ENCODE data around the gene ATP11B.
"Not testable (repeated sequence)": the region's sequence is repeated elsewhere in the genome, so short reads cannot be mapped to it uniquely, and the experiment has no call there.

ATP11B gene

DNA sequence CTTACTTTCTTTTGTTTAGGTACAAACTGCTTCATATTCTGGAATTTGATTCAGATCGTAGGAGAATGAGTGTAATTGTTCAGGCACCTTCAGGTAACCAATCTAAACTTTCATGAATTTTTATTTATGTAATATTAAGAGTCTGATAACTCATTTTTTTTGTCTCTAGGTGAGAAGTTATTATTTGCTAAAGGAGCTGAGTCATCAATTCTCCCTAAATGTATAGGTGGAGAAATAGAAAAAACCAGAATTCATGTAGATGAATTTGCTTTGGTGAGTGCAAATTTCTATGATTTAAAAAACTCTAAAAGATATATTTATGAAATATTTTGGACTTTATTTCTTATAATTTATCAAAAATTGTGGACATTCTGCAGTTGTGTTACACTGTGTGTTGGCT is 75.8 kb downstream of the ATP11B start:
- no peak overlapping the region for H3K27ac ChIP-seq (ENCODE audit: poor library complexity, severe bottlenecking)
- no peaks in the 10 kb centered on the region for H3K27me3 ChIP-seq (ENCODE audit: insufficient read depth, poor library complexity, severe bottlenecking)
- H3K4me1 ChIP-seq (ENCODE audit: insufficient read depth, poor library complexity, severe bottlenecking) = no peaks in the 10 kb centered on the region
- DNase-seq (ENCODE audit: low spot score) = no peak
- TF ChIP-seq, protein P1, sequence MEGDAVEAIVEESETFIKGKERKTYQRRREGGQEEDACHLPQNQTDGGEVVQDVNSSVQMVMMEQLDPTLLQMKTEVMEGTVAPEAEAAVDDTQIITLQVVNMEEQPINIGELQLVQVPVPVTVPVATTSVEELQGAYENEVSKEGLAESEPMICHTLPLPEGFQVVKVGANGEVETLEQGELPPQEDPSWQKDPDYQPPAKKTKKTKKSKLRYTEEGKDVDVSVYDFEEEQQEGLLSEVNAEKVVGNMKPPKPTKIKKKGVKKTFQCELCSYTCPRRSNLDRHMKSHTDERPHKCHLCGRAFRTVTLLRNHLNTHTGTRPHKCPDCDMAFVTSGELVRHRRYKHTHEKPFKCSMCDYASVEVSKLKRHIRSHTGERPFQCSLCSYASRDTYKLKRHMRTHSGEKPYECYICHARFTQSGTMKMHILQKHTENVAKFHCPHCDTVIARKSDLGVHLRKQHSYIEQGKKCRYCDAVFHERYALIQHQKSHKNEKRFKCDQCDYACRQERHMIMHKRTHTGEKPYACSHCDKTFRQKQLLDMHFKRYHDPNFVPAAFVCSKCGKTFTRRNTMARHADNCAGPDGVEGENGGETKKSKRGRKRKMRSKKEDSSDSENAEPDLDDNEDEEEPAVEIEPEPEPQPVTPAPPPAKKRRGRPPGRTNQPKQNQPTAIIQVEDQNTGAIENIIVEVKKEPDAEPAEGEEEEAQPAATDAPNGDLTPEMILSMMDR (IDR thresholded peaks at IDR 0.05; ENCODE audit: poor library complexity, severe bottlenecking) = no peak
- H3K4me3 ChIP-seq (ENCODE audit: severe bottlenecking) = no peak overlapping the region
- no peaks in the 10 kb centered on the region for H3K9me3 ChIP-seq (ENCODE audit: severe bottlenecking)
- ATAC-seq (ENCODE audit: low read depth) = no peak
- peaks cover 75% of the 10 kb centered on the region for H3K36me3 ChIP-seq (ENCODE audit: low read depth)

DNA sequence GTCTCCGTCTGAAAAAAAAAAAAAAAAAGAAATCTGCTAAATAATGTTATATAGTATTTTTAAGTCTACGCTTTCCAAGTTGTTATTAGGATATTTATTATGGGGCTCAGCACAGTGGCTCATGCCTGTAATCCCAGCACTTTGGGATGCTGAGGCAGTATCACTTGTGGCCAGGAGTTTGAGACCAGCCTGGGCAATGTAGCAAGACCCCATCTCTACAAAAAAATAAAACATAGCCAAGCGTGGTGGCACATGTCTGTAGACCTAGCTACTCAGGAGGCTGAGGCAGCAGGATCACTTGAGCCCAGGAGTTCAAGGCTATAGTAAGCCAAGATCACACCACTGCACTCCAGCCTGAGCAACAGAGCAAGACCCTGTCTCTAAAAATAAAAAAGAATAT is 77.6 kb downstream of the ATP11B start:
- H3K4me3 ChIP-seq (ENCODE audit: severe bottlenecking); ATAC-seq (ENCODE audit: low read depth); H3K27me3 ChIP-seq (ENCODE audit: insufficient read depth, poor library complexity, severe bottlenecking); H3K9me3 ChIP-seq (ENCODE audit: severe bottlenecking); H3K4me1 ChIP-seq (ENCODE audit: insufficient read depth, poor library complexity, severe bottlenecking); DNase-seq (ENCODE audit: low spot score); H3K27ac ChIP-seq (ENCODE audit: poor library complexity, severe bottlenecking): not testable (repeated sequence)
- H3K36me3 ChIP-seq (ENCODE audit: low read depth) = peaks cover 78% of the 10 kb centered on the region

DNA sequence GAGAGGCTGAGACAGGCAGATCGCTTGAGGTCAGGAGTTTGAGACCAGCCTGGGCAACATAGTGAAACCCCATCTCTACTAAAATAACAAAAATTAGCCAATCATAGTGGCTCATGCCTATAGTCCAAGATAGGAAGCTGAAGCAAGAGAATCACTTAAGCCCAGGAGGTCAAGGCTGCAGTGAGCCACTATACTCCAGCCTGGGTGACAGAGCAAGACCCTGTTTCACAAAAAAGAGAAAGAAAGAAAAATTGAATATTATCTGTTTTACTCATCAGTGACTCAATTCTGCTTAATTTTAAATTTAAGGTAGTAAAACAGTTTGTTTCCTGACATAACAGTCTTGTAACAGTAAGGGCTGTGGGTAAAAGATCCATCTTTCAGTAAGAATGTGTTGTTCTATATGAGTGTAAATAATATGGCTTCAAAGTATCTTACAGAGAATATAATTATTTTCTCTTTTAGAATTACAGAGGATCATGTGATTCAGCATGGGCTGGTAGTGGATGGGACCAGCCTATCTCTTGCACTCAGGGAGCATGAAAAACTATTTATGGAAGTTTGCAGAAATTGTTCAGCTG is 85.8 kb downstream of the ATP11B start:
- Histone ChIP-seq H3K27ac (ENCODE audit: poor library complexity, severe bottlenecking) (no peak overlapping the region), H3K36me3 (ENCODE audit: low read depth) (peaks cover 67% of the 10 kb centered on the region), H3K9me3 (ENCODE audit: severe bottlenecking) (no peaks in the 10 kb centered on the region), H3K27me3 (ENCODE audit: insufficient read depth, poor library complexity, severe bottlenecking) (no peaks in the 10 kb centered on the region), H3K4me3 (ENCODE audit: severe bottlenecking) (no peak overlapping the region), H3K4me1 (ENCODE audit: insufficient read depth, poor library complexity, severe bottlenecking) (no peaks in the 10 kb centered on the region)
- TF ChIP-seq, protein P1 (IDR thresholded peaks at IDR 0.05; ENCODE audit: poor library complexity, severe bottlenecking) = no peak
- ATAC-seq (ENCODE audit: low read depth) (no peak), DNase-seq (ENCODE audit: low spot score) (no peak)

DNA sequence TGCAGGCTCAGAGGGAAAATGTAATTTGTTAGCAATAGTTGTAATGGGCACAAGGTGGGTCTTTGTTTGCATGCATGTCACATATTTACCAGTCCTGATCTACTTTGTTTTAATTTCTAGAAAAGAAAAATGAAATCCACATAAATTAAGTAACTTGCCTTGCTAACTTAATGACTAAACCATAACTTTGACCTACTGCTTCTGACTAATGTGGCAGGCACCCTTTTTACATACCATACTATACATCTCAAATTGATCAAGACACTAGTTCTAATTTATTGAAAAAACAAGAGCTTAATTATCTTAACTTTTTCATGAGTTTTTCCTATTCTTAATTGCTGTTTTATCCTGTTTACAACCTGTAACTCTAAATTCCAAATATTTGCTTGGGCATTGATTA is 93.2 kb downstream of the ATP11B start:
- peak; percentile 31; the same call in 1 of the 3 replicates for ATAC-seq (ENCODE audit: low read depth)
- TF ChIP-seq, protein P1 (IDR thresholded peaks at IDR 0.05; ENCODE audit: poor library complexity, severe bottlenecking) = no peak
- Histone ChIP-seq H3K27me3 (ENCODE audit: insufficient read depth, poor library complexity, severe bottlenecking) (no peaks in the 10 kb centered on the region), H3K27ac (ENCODE audit: poor library complexity, severe bottlenecking) (no peak overlapping the region), H3K36me3 (ENCODE audit: low read depth) (peaks cover 75% of the 10 kb centered on the region), H3K9me3 (ENCODE audit: severe bottlenecking) (no peaks in the 10 kb centered on the region), H3K4me1 (ENCODE audit: insufficient read depth, poor library complexity, severe bottlenecking) (no peaks in the 10 kb centered on the region), H3K4me3 (ENCODE audit: severe bottlenecking) (no peak overlapping the region)
- DNase-seq (ENCODE audit: low spot score) = no peak

DNA sequence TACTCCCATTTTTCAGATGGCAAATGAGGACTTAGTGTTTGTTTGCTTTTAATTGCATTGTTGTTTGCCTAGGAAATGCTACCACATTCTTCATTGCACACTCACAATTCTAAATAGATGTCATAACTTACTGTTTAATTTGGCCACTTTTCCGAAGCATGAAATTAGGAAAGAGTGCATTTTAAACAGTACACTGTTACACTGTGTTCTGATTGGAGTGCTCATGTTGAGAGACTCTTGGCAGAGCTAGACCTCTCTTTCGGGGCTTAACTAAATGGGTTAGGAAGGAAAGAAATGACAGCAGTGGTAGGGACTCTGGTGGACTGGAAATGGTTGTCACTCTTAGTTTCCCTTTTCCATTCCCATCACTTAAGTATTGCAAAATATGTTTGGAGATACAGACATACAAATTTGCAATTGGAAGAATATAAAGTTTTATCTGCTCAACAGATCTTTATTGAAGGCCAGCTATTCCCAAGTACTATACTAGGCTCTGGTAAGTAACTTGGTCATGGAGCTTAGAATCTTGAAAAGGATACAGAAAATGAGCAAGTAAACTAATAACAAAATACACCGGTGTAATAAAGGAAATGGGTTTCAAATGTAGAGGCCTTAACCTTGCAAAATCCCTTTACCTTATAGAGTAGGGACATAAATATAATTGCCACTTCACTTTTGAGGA is 96.8 kb downstream of the ATP11B start:
- H3K9me3 ChIP-seq (ENCODE audit: severe bottlenecking) = no peaks in the 10 kb centered on the region
- H3K4me3 ChIP-seq (ENCODE audit: severe bottlenecking) = no peak overlapping the region
- no peaks in the 10 kb centered on the region for H3K4me1 ChIP-seq (ENCODE audit: insufficient read depth, poor library complexity, severe bottlenecking)
- peaks cover 63% of the 10 kb centered on the region for H3K36me3 ChIP-seq (ENCODE audit: low read depth)
- TF ChIP-seq, protein P1 (IDR thresholded peaks at IDR 0.05; ENCODE audit: poor library complexity, severe bottlenecking) = no peak
- DNase-seq (ENCODE audit: low spot score) (no peak), ATAC-seq (ENCODE audit: low read depth) (no peak)
- no peaks in the 10 kb centered on the region for H3K27me3 ChIP-seq (ENCODE audit: insufficient read depth, poor library complexity, severe bottlenecking)
- H3K27ac ChIP-seq (ENCODE audit: poor library complexity, severe bottlenecking) = no peak overlapping the region

Data from RWPE2 (cell line).